Activated CD4-positive, alpha-beta T cell treated with anti-CD3 and anti-CD28 coated beads, Interleukin-2, amount 50 U/mL, for 48 hours (primary cell): ENCODE results near the gene AMER2.

Source experiments
- DNase-seq, 2 experiments: peaks; one replicate each; pipeline ENCODE4 v3.0.0-alpha.2; 2020

The AMER2 gene

DNA sequence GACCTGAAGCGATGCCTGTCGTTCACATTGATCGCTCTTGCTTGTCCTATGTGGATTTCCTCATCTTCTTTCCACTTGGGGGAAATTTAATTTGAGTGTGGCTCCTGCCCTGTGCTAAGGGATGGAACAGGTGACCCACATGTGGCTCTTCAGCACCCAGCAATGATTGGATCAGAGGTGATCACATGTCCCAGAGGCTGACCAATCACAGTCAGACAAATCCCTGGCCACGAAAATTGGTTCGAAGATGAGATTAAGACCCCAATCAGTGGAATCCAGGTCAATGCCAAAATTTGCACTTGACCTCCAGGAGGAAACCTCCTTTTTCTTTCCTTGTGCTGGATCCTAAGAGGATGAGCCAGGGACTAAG lies 23.7 kb downstream of the AMER2 start:
- DNase-seq: no peak

DNA sequence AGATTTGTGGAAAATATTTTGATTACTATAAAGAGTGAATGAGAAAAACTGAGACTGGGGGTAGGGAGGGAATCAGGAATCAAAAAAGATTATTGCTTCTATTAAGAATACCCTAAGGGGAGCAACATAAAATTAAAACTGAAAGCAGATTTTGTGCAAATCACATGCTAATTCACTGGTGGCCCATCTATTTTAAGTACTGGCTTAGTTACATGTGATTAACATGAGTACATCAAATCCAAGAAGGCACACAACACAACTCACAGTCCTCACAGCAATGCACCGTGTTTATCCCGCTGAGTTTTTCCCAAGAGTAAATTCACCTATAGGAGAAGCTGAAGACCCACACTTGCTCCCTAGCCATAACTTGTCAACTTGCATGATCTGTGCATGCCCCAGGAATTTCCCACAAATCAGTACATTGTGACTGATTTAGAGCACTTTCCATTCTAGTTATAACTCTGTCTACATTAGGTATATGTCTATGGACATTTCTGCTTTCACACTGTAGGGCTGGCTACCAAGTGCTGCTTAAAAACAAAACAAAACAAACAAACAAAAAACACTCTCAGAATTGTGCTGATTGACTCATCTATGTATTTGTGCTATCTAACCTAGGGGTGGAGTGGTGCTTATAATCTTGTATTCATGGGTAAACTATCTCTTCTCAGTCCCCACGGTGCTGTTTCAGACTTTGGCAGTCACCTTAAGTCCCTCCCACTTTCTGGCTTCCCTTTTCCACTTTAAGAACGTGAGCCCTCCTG lies 24.3 kb downstream of the AMER2 start:
- no peak for DNase-seq

DNA sequence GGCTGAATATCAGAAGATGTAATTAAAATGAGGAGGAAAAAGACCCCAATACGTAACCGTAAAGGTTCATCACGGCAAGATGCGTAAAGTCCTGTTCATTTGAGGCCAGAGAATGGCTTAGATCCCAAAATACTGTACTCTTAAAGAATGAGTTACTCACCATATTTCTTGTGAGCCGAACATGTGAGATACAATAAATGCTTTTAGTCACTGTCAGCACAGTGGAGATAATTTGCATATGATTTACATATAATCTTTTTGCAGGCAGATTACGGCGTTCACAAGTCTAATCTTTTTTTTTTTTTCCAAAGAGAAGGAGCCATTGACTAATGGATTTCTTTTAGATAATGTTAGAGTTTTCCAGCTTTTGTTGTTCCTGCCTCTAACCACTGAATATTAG lies 28.4 kb downstream of the AMER2 start:
- DNase-seq: no peak

DNA sequence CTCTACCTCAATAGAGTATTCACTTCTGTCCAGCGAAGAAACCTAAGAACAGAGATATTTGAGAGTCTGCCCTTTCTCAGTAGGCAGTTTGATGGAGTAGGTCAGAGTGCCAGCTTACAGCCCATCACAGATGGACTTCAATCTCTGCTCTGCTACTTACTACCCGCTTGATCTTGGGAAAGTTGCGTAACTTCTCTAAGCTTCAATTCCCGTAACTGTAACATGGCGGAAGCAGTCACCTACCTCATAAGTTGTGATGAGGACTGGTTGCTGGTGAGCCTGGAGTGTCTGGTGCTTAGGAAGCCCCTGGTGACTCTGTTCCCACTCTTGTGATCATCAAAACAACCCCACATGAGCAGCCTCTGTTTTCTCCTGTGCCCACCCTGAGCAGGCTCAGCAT lies 31.0 kb downstream of the AMER2 start:
- no peak for DNase-seq

DNA sequence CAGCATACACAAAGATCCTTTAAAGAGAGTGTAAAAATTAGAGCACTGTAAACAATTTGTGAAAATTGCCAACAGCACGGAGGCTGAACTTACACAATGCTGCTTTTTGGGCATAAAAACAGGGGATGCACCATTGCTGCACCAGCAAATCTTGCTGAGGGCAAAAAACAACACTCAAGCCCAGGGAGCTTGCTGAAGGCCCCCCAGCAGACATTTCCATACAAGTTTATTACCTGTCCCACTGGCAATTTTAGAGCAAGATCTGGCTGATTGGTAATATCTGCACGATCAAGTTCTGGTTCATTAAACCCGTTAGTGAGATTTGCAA lies 34.3 kb downstream of the AMER2 start:
- no peak for DNase-seq

DNA sequence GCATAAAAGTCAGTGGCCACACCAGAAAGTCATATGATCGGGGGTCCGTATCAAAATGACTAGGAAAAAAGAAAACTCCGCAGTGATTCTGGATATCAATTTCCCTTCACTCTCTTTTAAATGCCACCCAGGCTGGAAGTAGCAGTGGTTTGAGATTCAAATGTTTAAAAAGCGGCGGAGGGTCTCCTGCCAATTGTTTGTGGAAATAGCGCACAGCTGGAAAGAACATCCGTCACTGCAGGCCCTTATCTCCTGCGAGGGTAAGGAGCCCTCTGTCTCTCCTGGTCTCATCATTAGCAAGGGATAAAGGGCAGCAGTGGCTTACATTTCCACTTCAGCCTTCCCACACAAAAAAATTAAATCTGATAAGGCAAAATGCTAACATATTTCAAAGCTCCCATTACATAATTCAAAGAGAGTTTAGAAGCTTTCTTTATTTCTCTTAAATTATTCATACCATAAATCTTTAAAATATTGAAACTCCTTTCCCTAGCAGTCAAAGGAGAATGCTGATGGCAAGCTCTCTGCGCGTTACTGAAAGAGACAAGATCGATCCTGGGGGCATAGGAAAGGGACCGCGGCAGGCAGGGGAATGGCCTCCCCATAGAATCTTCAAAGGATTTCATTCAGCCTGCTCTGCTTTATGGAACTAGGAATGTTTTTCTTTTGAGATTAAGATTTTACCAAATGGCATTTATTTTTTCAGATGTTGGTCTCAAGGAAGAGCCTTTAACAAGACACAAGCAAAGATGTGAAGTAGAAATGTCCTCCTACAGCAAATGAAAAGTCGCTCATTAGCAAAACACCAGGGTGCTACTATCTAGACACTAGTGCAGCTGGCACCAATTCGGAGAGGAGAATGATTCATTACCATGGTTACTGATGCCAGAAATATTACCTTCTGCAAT lies 35.0 kb downstream of the AMER2 start:
- DNase-seq: no peak

DNA sequence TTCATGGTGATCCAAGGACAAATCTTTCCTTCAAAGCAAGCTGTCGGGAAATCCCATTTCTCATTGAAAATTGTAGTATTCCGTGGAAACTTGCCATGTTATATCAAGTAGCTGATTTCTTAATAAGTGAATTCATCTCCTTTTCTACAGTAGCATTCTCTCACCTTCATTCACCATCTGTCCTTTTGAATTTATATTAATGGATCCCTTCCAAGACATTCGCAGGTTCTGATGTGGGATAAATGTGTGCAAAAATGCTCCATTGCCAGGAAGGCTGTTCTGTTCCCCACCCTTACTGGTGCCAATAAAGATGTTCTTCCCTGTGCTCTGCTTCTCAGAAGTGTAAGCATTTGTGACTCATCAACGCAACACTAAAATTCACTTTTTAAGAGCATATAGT lies 36.2 kb downstream of the AMER2 start:
- no peak for DNase-seq

DNA sequence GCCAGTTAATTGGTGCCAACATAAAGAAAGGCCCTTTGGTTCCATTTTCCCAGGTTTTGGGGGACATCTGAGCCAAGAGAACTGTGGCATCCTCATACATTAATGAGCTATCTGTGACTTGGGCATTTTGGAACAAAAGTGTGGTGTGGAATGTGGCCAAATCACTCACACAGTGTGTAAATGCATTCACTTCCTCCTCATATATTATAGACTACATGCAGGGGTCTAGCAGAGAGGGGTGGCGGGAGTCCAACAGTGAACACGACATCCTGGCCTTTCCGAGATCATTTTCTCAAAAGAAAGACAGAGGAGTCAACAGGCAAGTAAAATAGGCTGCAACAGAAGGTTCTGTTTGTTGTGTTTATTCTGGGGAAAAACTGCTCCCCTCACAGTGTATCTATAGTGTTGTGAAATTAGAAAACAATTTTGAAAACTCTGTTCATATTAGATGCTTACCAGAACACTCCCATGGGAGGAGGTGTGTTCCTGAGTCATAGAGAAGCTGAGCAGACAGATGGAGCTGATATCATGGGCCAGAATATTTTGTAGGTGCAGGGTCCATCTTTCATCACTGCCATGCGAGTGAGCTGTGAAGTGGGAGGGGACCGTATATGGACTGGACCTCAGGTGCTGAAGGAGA lies 39.2 kb downstream of the AMER2 start:
- no peak for DNase-seq

DNA sequence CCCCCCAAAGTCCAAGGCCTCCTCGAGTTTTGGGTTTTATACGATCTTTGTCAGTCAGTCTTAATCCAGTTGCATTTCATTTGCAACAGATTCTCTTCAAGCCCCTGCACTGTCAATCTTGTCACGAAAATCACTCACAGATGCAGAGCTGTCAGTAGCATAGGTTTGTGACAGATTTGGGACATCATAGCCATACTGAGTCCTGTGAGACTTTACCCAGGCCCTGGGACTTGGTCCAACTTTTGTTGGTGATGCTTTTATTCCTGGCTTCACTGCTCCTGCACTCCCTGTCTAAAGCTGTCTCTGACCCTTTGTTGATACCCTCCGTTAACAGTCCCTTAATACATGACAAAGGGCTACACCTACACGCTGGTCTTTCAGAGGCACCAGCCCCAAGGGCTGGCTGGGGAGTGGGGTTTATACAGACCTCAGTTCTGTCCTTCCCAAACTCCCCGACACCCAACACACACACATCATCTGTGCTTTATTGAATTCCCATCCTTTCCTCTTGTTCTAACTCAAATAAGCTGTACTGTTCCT lies 40.1 kb downstream of the AMER2 start:
- no peak for DNase-seq

DNA sequence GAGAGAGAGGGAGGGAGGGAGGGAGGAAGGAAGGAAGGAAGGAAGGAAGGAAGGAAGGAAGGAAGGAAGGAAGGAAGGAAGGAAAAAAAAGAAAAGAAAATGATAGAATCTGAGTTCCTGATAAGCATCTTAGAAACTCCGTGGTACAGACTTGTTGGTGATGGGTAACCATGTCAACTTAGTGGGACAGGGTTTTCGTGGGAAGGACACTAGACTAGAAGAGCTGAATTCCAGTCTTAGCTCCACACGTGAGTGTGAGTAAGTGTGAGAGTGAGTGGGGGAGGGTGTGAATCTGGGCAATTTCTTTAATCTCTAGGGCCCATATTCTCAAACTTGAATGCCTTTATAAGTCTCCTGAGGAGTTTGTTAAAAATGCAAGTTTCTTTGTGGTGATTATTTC lies 41.1 kb downstream of the AMER2 start:
- DNase-seq: no peak

DNA sequence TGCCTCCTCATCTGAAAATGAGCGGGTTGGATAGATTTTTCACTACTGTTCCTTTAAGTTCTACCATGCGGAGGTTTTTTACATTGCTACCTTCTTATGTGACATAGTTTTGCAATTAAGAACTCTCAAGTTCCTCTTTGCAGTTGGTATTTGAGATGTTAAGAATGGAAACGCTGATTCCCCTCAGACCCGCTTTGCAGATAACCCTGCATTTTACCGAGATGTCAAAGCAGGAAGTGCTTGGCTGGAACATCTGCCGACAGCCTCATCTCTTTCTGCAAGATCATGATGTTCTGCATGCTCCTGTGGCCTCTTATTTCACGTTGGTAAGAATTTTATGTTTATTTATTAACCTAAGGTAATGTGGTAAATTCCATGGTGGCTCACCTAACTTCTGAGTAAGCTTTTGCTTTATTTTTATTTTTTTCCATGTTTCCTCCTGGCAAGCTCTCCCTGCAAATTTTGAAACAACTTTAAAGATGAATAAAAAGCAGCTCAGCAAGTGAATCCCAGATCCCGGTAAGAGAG lies 53.6 kb downstream of the AMER2 start:
- no peak for DNase-seq

DNA sequence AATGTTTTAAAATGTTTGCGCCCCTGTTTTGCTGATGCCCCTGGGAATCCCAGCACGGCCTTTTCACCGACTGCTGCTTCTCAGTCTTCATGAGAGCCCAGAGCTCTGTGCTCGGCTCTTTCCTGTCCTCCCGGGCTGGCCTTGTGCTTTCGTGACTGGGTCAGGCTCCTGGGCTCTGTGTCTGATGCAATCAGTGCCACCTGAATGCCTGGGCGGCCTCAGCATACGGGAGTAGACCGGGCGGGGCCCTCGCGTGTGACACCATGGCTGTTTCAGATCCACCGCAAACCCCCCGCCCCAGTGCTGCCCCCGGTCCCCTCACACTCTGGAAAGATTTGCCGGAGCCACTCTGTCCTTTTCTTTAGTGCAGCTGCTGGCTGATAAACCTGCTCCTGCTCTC lies 54.8 kb downstream of the AMER2 start:
- no peak for DNase-seq

DNA sequence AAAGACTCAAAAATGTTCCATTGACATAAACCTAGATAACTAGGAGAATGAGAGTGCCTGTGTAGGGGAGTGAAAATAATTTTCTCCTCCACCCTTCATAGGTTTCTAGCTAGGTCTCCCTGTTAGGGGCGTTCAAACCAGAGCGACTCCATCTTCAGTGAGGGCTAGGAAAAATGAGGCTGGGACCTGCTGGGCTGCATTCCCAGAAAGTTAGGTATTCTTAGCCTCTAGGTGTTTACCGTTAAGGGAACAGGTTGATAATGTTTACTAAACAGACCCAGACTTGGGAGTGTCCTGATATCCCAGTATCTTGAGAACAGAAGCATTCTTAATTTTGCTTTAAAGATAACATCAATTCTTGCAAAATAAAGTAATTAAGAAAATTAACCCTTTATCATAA lies 56.0 kb downstream of the AMER2 start:
- DNase-seq: no peak

DNA sequence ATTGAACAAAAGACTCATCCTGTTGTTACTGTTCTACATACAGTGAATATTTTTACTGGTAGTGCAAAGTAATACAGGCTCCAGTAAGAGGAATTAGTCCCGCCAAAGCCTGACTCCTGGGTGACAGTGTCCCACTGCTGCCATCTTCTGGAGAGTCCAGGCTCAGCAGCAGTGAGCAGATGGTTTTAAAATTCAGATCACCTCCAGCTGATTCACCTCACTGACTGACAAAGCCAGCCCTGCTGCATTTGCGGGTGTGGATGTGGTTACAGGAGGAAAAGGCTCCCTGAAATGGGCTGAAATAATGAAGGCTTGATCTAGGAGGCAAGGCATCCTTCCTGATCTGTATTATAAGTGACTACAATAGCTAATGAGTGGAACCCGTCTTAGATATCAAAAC lies 57.9 kb downstream of the AMER2 start:
- DNase-seq: peak; percentile 70 to 74

DNA sequence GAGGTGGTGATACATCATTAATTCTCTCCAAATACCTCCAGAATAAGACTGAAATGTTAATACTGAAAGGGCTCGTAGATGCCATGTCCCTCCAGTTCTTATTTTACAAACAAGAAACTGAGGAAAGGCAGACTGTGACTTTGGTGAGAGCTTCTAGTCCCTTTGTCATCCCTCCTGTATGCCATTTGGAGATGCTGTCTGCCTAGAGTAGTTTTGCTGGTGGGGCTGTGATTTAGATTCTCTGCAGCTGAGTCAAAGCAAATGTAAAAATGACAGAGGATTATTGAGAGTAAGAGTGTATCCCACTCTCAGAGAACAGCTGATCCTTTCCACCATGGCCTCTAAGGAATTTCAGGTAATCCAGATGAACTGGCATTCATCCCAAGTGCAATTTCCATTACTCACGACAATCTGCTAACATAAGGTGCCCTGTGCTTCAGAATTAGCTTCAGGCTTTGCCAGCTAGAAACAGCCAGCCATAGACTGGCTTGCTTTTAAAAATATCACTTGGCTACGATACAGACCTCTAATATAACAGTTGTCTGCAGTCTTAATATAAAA lies 59.3 kb downstream of the AMER2 start:
- no peak for DNase-seq
